ENCODE measurements around the gene TRIM24.

Gene TRIM24

DNA sequence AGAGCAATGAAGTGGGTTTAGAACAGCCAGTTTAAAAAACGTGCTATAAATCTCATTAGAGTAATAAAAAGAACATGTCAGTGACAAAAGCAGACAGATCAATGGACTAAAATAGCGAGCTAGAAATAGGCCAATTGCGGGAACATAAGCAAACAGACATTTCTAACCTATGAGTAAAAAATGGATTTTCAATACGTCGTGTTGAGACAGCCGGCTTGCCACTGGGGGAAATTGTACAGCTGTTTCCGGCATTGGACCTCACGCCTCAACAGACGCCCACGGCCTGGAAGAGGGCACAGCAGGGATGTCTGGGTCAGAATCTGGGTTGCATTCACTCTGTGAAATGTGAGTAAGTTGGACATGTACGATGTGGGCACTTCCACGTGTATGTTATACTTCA is 148.2 kb downstream of the TRIM24 start:
- no peak overlapping the region for H3K4me3 Mint-ChIP-seq
- no peak for ATAC-seq (replicated peaks; ENCODE audit: extremely low read depth, poor library complexity, severe bottlenecking)

GRCh38 chr7:138610671-138611170 is 150.7 kb downstream of the TRIM24 start:
- ATAC-seq (replicated peaks; ENCODE audit: extremely low read depth, poor library complexity, severe bottlenecking) (no peak), DNase-seq (ENCODE audit: low spot score in 2 of 2) (no peak)
- Mint-ChIP-seq H3K4me3 (no peak overlapping the region), H3K4me1 (peaks cover 15% of the 10 kb centered on the region), H3K27ac (ENCODE audit: low read depth) (no peak overlapping the region), H3K36me3 (ENCODE audit: insufficient read depth) (peaks cover 3% of the 10 kb centered on the region), H3K9me3 (no peaks in the 10 kb centered on the region), H3K27me3 (no peaks in the 10 kb centered on the region)

More for the DNA sequence above, 148.2 kb downstream of the TRIM24 start:
- Mint-ChIP-seq H3K9me3 (no peaks in the 10 kb centered on the region), H3K27me3 (no peaks in the 10 kb centered on the region), H3K36me3 (ENCODE audit: insufficient read depth) (no peaks in the 10 kb centered on the region), H3K4me1 (peaks cover 15% of the 10 kb centered on the region), H3K27ac (ENCODE audit: low read depth) (peak overlapping the region; percentile 22)
- no peak for DNase-seq (ENCODE audit: low spot score in 2 of 2)

GRCh38 chr7:138613630-138614029 is 153.6 kb downstream of the TRIM24 start:
- Mint-ChIP-seq H3K27ac (ENCODE audit: low read depth) (no peak overlapping the region), H3K4me3 (no peak overlapping the region)

GRCh38 chr7:138616085-138616484 is 156.0 kb downstream of the TRIM24 start:
- DNase-seq (ENCODE audit: low spot score in 2 of 2) (no peak), ATAC-seq (replicated peaks; ENCODE audit: extremely low read depth, poor library complexity, severe bottlenecking) (no peak)
- H3K27me3 Mint-ChIP-seq, result no peaks in the 10 kb centered on the region
- H3K9me3 Mint-ChIP-seq, result no peaks in the 10 kb centered on the region
- H3K4me3 Mint-ChIP-seq, result no peak overlapping the region
- no peak overlapping the region for H3K27ac Mint-ChIP-seq (ENCODE audit: low read depth)
- peaks cover 3% of the 10 kb centered on the region for H3K36me3 Mint-ChIP-seq (ENCODE audit: insufficient read depth)
- no peaks in the 10 kb centered on the region for H3K4me1 Mint-ChIP-seq

More at GRCh38 chr7:138613630-138614029, 153.6 kb downstream of the TRIM24 start:
- Mint-ChIP-seq H3K9me3 (no peaks in the 10 kb centered on the region), H3K36me3 (ENCODE audit: insufficient read depth) (peaks cover 3% of the 10 kb centered on the region), H3K4me1 (peaks cover under 1% of the 10 kb centered on the region), H3K27me3 (no peaks in the 10 kb centered on the region)
- DNase-seq (ENCODE audit: low spot score in 2 of 2) (no peak), ATAC-seq (replicated peaks; ENCODE audit: extremely low read depth, poor library complexity, severe bottlenecking) (no peak)

- no peak overlapping the region for H3K4me3 Mint-ChIP-seq
- H3K36me3 Mint-ChIP-seq (ENCODE audit: insufficient read depth), result peaks cover 5% of the 10 kb centered on the region
- H3K9me3 Mint-ChIP-seq, result no peaks in the 10 kb centered on the region
- no peaks in the 10 kb centered on the region for H3K27me3 Mint-ChIP-seq
- H3K4me1 Mint-ChIP-seq, result no peaks in the 10 kb centered on the region
- no peak for DNase-seq (ENCODE audit: low spot score in 2 of 2)
- H3K27ac Mint-ChIP-seq (ENCODE audit: low read depth), result no peak overlapping the region
- no peak for ATAC-seq (replicated peaks; ENCODE audit: extremely low read depth, poor library complexity, severe bottlenecking)
Observed at GRCh38 chr7:138618506-138618905, 158.4 kb downstream of the TRIM24 start.

DNA sequence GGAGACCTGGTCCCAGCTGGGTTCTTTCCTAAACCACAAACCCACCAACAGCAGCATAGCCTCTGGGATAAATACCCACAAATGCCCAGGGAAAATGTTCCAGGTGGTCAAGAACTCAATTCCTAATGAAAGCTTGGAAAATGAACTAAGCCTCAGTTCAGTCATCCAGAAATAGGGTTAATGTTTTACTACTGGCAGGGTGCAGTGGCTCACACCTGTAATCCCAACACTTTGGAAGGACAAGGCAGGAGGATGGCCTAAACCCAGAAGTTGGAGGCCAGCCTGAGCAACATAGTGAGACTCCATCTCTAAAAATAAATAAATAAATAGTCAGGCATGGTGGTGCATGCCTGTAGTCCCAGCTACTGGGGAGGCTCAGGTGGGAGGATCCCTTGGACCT is 158.9 kb downstream of the TRIM24 start:
- DNase-seq (ENCODE audit: low spot score in 2 of 2) (no peak), ATAC-seq (replicated peaks; ENCODE audit: extremely low read depth, poor library complexity, severe bottlenecking) (no peak)
- Mint-ChIP-seq H3K27ac (ENCODE audit: low read depth) (no peak overlapping the region), H3K4me3 (no peak overlapping the region), H3K4me1 (no peaks in the 10 kb centered on the region), H3K36me3 (ENCODE audit: insufficient read depth) (peaks cover 5% of the 10 kb centered on the region), H3K9me3 (no peaks in the 10 kb centered on the region), H3K27me3 (no peaks in the 10 kb centered on the region)

DNA sequence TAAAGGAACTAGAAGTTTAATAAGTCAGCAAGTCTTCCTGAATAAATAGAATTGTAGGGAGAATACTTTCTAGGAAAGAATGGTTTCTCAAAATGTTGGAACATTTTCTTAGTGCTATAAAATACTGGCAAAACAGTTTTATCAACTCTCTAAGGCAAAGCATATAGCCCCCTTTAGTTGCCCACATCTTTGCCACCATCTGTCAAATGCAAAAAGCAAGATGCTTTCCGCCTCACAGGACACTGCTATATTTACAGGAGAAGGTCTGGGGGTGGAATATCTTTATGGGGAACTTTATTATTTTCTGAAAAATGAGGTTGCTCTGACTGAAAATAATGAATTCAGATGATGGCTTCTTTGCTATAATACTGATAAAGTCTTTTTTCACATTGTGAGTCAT is 162.8 kb downstream of the TRIM24 start:
- Mint-ChIP-seq H3K27me3 (peaks cover 2% of the 10 kb centered on the region), H3K9me3 (no peaks in the 10 kb centered on the region), H3K4me1 (peaks cover 18% of the 10 kb centered on the region), H3K27ac (ENCODE audit: low read depth) (no peak overlapping the region), H3K36me3 (ENCODE audit: insufficient read depth) (peaks cover 1% of the 10 kb centered on the region), H3K4me3 (no peak overlapping the region)
- DNase-seq (ENCODE audit: low spot score in 2 of 2), result no peak
- no peak for ATAC-seq (replicated peaks; ENCODE audit: extremely low read depth, poor library complexity, severe bottlenecking)

DNA sequence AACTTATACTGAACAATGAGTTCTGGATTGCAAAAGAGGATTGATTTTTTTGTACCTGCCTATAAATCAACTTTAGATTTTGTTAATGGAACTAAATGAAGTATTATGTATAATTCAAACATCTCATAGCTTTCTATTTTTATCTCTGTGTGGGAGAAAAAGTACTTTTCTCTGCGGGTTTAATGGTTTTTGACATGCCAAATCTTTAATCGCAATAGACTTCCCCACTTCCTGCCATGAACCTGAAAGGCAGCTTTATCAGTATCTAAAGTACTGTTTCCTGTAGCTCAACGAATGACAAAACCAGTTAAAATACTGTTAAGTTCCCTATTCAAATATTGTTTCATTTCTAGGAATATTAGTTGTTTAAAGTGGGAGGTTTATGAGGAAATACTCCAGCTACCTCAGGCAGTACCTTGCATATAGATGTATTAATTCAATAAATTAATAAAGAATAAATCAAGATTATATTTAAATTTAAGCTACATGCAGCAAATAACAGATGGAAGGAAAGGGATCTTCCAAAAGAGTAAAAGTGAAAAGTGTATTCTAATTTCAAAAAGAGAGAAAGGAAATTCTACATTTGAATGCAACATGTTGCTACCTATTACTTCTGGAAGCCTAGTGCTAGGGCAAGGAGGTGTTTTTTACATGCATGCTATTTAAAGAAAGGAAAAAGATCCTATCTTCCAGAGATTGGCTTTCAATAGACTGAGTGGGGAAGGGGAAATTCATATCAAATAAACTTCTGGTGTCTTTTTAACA is 165.2 kb downstream of the TRIM24 start:
- ATAC-seq (replicated peaks; ENCODE audit: extremely low read depth, poor library complexity, severe bottlenecking) (peak; percentile 66), DNase-seq (ENCODE audit: low spot score in 2 of 2) (no peak)
- Mint-ChIP-seq H3K27ac (ENCODE audit: low read depth) (peak overlapping the region; percentile 19), H3K27me3 (peaks cover 18% of the 10 kb centered on the region), H3K4me1 (peaks cover 18% of the 10 kb centered on the region), H3K9me3 (no peaks in the 10 kb centered on the region), H3K4me3 (no peak overlapping the region), H3K36me3 (ENCODE audit: insufficient read depth) (peaks cover 1% of the 10 kb centered on the region)

GRCh38 chr7:138625849-138626230 is 165.8 kb downstream of the TRIM24 start:
- peaks cover 1% of the 10 kb centered on the region for H3K36me3 Mint-ChIP-seq (ENCODE audit: insufficient read depth)
- DNase-seq (ENCODE audit: low spot score in 2 of 2) (no peak), ATAC-seq (replicated peaks; ENCODE audit: extremely low read depth, poor library complexity, severe bottlenecking) (peak; percentile 36)
- no peak overlapping the region for H3K4me3 Mint-ChIP-seq
- peaks cover 19% of the 10 kb centered on the region for H3K27me3 Mint-ChIP-seq
- H3K9me3 Mint-ChIP-seq, result no peaks in the 10 kb centered on the region
- H3K27ac Mint-ChIP-seq (ENCODE audit: low read depth), result no peak overlapping the region
- peaks cover 18% of the 10 kb centered on the region for H3K4me1 Mint-ChIP-seq

DNA sequence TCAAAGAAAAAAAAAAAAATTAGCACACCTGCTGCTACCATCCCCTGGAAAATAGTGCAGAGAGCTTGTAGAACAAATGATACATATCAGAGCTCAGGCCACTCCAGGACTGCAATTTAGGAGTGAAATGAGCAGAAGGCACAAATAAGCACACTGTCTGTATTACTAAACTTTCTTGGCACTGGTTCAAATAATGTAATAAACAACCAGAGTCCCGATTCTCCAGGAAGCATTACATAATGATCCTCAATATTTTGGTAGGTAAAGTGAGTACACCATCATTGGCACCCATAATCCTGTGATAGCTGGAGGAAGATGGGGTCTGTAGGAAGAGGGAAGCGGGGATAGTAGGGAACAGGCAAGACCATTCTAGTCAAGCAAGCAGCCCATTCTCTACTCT is 166.8 kb downstream of the TRIM24 start:
- peaks cover 18% of the 10 kb centered on the region for H3K4me1 Mint-ChIP-seq
- peaks cover 29% of the 10 kb centered on the region for H3K27me3 Mint-ChIP-seq
- H3K9me3 Mint-ChIP-seq, result no peaks in the 10 kb centered on the region
- H3K4me3 Mint-ChIP-seq, result no peak overlapping the region
- peaks cover 2% of the 10 kb centered on the region for H3K36me3 Mint-ChIP-seq (ENCODE audit: insufficient read depth)
- no peak for ATAC-seq (replicated peaks; ENCODE audit: extremely low read depth, poor library complexity, severe bottlenecking)
- no peak overlapping the region for H3K27ac Mint-ChIP-seq (ENCODE audit: low read depth)
- no peak for DNase-seq (ENCODE audit: low spot score in 2 of 2)

DNA sequence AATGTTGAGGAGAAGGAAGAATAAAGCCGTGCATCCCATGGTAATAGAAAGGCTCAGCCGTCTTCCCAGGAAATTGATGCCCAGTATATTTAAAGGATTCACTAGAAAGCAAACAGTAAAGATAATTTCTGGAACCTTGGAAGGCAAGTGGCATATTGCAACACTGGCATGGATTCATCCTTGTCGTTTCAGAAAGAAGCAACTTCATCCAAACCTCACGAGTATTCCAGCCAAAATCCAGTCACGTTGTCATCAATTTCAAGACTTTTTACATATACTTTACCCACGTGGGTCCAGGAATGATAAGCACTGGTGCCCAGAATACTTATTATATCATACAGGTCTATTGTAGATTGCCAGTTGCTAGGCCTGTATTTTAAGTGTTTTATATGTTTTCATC is 167.3 kb downstream of the TRIM24 start:
- H3K36me3 Mint-ChIP-seq (ENCODE audit: insufficient read depth), result peaks cover 2% of the 10 kb centered on the region
- DNase-seq (ENCODE audit: low spot score in 2 of 2), result no peak
- H3K27ac Mint-ChIP-seq (ENCODE audit: low read depth), result no peak overlapping the region
- no peak overlapping the region for H3K4me3 Mint-ChIP-seq
- no peaks in the 10 kb centered on the region for H3K9me3 Mint-ChIP-seq
- H3K4me1 Mint-ChIP-seq, result peaks cover 18% of the 10 kb centered on the region
- no peak for ATAC-seq (replicated peaks; ENCODE audit: extremely low read depth, poor library complexity, severe bottlenecking)
- peaks cover 34% of the 10 kb centered on the region for H3K27me3 Mint-ChIP-seq

- DNase-seq (ENCODE audit: low spot score in 2 of 2) (no peak), ATAC-seq (replicated peaks; ENCODE audit: extremely low read depth, poor library complexity, severe bottlenecking) (no peak)
- Mint-ChIP-seq H3K4me3 (no peak overlapping the region), H3K9me3 (no peaks in the 10 kb centered on the region), H3K27ac (ENCODE audit: low read depth) (no peak overlapping the region), H3K27me3 (peaks cover 55% of the 10 kb centered on the region), H3K36me3 (ENCODE audit: insufficient read depth) (peaks cover 2% of the 10 kb centered on the region), H3K4me1 (peaks cover 12% of the 10 kb centered on the region)
Observed at GRCh38 chr7:138630059-138630610, 170.1 kb downstream of the TRIM24 start.

DNA sequence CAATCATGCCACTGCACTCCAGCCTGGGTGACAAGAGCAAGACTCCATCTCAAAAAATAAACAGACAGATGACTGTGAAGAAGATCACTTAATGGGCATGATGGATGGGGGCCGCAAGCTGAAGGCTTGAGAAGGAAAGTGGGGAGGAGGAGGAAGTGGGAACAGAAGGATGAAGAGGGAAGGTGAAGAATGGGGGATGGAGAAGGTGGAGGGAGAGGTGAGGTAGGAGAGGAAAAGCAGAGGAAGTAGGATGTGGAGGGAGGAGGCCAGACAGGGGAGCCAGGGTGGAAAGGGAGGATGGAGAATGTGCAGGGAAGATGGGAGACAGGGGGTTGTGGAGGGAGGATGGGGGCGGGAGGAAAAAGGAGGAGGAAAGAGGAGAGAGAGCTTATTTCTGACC is 172.3 kb downstream of the TRIM24 start:
- Mint-ChIP-seq H3K4me1 (no peaks in the 10 kb centered on the region), H3K4me3 (no peak overlapping the region), H3K9me3 (no peaks in the 10 kb centered on the region), H3K27me3 (peaks cover 60% of the 10 kb centered on the region), H3K27ac (ENCODE audit: low read depth) (no peak overlapping the region), H3K36me3 (ENCODE audit: insufficient read depth) (peaks cover 2% of the 10 kb centered on the region)
- DNase-seq (ENCODE audit: low spot score in 2 of 2), result no peak
- ATAC-seq (replicated peaks; ENCODE audit: extremely low read depth, poor library complexity, severe bottlenecking), result no peak
